ENCODE measurements around the gene ENTPD8. TPM values are rescaled to one million over a fixed set of nuclear protein-coding genes. Genes with fewer than 3 reads are reported as not detected.

The ENTPD8 gene
- total and polyA plus RNA-seq, 2 of the 13 experiments (the other 11 are each of a cell fraction or from before 2014, with no cell fraction given) = 0.26 to 0.44 TPM

GRCh38 chr9:137435980-137436760 lies 5.0 kb downstream of the ENTPD8 start (continued):
- TF ChIP-seq, protein P1, sequence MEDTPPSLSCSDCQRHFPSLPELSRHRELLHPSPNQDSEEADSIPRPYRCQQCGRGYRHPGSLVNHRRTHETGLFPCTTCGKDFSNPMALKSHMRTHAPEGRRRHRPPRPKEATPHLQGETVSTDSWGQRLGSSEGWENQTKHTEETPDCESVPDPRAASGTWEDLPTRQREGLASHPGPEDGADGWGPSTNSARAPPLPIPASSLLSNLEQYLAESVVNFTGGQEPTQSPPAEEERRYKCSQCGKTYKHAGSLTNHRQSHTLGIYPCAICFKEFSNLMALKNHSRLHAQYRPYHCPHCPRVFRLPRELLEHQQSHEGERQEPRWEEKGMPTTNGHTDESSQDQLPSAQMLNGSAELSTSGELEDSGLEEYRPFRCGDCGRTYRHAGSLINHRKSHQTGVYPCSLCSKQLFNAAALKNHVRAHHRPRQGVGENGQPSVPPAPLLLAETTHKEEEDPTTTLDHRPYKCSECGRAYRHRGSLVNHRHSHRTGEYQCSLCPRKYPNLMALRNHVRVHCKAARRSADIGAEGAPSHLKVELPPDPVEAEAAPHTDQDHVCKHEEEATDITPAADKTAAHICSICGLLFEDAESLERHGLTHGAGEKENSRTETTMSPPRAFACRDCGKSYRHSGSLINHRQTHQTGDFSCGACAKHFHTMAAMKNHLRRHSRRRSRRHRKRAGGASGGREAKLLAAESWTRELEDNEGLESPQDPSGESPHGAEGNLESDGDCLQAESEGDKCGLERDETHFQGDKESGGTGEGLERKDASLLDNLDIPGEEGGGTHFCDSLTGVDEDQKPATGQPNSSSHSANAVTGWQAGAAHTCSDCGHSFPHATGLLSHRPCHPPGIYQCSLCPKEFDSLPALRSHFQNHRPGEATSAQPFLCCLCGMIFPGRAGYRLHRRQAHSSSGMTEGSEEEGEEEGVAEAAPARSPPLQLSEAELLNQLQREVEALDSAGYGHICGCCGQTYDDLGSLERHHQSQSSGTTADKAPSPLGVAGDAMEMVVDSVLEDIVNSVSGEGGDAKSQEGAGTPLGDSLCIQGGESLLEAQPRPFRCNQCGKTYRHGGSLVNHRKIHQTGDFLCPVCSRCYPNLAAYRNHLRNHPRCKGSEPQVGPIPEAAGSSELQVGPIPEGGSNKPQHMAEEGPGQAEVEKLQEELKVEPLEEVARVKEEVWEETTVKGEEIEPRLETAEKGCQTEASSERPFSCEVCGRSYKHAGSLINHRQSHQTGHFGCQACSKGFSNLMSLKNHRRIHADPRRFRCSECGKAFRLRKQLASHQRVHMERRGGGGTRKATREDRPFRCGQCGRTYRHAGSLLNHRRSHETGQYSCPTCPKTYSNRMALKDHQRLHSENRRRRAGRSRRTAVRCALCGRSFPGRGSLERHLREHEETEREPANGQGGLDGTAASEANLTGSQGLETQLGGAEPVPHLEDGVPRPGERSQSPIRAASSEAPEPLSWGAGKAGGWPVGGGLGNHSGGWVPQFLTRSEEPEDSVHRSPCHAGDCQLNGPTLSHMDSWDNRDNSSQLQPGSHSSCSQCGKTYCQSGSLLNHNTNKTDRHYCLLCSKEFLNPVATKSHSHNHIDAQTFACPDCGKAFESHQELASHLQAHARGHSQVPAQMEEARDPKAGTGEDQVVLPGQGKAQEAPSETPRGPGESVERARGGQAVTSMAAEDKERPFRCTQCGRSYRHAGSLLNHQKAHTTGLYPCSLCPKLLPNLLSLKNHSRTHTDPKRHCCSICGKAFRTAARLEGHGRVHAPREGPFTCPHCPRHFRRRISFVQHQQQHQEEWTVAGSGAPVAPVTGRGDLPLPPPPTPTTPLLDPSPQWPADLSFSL (CRISPR knock-in tag; IDR thresholded peaks at IDR 0.05) = no peak
- TF ChIP-seq POGZ (CRISPR knock-in tag; IDR thresholded peaks at IDR 0.05) (no peak), NFE2L2 (IDR thresholded peaks at IDR 0.05; ENCODE audit: low read length) (no peak), RXRA (CRISPR knock-in tag; IDR thresholded peaks at IDR 0.05) (no peak), SP140L (CRISPR knock-in tag; IDR thresholded peaks at IDR 0.05; ENCODE audit: borderline replicate concordance) (no peak), ZNF329 (CRISPR knock-in tag; IDR thresholded peaks at IDR 0.05; ENCODE audit: low read depth) (no peak), ZMYM3 (CRISPR knock-in tag; IDR thresholded peaks at IDR 0.05) (no peak), GABPB1 (CRISPR knock-in tag; IDR thresholded peaks at IDR 0.05) (peak; percentile 15; the same call in 1 of the 2 replicates), ZNF552 (CRISPR knock-in tag; IDR thresholded peaks at IDR 0.05; ENCODE audit: borderline replicate concordance) (no peak), SIX4 (CRISPR knock-in tag; IDR thresholded peaks at IDR 0.05) (no peak), ZNF674 (CRISPR knock-in tag; IDR thresholded peaks at IDR 0.05; ENCODE audit: low read depth) (no peak), FOSL2 (CRISPR knock-in tag; IDR thresholded peaks at IDR 0.05) (peak; percentile 96), AKAP8 (CRISPR knock-in tag; IDR thresholded peaks at IDR 0.05) (no peak), ZBTB8A (CRISPR knock-in tag; IDR thresholded peaks at IDR 0.05; ENCODE audit: borderline replicate concordance, low read depth) (no peak), ONECUT2 (CRISPR knock-in tag; IDR thresholded peaks at IDR 0.05) (no peak)
- TF ChIP-seq, protein P2, sequence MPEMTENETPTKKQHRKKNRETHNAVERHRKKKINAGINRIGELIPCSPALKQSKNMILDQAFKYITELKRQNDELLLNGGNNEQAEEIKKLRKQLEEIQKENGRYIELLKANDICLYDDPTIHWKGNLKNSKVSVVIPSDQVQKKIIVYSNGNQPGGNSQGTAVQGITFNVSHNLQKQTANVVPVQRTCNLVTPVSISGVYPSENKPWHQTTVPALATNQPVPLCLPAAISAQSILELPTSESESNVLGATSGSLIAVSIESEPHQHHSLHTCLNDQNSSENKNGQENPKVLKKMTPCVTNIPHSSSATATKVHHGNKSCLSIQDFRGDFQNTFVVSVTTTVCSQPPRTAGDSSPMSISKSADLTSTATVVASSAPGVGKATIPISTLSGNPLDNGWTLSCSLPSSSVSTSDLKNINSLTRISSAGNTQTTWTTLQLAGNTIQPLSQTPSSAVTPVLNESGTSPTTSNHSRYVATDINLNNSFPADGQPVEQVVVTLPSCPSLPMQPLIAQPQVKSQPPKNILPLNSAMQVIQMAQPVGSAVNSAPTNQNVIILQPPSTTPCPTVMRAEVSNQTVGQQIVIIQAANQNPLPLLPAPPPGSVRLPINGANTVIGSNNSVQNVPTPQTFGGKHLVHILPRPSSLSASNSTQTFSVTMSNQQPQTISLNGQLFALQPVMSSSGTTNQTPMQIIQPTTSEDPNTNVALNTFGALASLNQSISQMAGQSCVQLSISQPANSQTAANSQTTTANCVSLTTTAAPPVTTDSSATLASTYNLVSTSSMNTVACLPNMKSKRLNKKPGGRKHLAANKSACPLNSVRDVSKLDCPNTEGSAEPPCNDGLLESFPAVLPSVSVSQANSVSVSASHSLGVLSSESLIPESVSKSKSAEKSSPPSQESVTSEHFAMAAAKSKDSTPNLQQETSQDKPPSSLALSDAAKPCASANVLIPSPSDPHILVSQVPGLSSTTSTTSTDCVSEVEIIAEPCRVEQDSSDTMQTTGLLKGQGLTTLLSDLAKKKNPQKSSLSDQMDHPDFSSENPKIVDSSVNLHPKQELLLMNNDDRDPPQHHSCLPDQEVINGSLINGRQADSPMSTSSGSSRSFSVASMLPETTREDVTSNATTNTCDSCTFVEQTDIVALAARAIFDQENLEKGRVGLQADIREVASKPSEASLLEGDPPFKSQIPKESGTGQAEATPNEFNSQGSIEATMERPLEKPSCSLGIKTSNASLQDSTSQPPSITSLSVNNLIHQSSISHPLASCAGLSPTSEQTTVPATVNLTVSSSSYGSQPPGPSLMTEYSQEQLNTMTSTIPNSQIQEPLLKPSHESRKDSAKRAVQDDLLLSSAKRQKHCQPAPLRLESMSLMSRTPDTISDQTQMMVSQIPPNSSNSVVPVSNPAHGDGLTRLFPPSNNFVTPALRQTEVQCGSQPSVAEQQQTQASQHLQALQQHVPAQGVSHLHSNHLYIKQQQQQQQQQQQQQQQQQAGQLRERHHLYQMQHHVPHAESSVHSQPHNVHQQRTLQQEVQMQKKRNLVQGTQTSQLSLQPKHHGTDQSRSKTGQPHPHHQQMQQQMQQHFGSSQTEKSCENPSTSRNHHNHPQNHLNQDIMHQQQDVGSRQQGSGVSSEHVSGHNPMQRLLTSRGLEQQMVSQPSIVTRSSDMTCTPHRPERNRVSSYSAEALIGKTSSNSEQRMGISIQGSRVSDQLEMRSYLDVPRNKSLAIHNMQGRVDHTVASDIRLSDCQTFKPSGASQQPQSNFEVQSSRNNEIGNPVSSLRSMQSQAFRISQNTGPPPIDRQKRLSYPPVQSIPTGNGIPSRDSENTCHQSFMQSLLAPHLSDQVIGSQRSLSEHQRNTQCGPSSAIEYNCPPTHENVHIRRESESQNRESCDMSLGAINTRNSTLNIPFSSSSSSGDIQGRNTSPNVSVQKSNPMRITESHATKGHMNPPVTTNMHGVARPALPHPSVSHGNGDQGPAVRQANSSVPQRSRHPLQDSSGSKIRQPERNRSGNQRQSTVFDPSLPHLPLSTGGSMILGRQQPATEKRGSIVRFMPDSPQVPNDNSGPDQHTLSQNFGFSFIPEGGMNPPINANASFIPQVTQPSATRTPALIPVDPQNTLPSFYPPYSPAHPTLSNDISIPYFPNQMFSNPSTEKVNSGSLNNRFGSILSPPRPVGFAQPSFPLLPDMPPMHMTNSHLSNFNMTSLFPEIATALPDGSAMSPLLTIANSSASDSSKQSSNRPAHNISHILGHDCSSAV (CRISPR knock-in tag; IDR thresholded peaks at IDR 0.05; ENCODE audit: borderline replicate concordance) = no peak
